DLD1 (cell line): ENCODE data around the gene MMP25.
"Not testable (repeated sequence)": the region's sequence is repeated elsewhere in the genome, so short reads cannot be mapped to it uniquely, and the experiment has no call there.

ENCODE experiments used
- in situ Hi-C: cut with HindIII; loops from 2 replicates; pipeline ENCODE4 v1.10.0; 2017; ENCODE audit warnings: low sequenced_read_pairs

MMP25 gene

GRCh38 chr16:3072148-3072547 is 25.8 kb downstream of the MMP25 start:
- in situ Hi-C loops, result not testable (repeated sequence)

DNA sequence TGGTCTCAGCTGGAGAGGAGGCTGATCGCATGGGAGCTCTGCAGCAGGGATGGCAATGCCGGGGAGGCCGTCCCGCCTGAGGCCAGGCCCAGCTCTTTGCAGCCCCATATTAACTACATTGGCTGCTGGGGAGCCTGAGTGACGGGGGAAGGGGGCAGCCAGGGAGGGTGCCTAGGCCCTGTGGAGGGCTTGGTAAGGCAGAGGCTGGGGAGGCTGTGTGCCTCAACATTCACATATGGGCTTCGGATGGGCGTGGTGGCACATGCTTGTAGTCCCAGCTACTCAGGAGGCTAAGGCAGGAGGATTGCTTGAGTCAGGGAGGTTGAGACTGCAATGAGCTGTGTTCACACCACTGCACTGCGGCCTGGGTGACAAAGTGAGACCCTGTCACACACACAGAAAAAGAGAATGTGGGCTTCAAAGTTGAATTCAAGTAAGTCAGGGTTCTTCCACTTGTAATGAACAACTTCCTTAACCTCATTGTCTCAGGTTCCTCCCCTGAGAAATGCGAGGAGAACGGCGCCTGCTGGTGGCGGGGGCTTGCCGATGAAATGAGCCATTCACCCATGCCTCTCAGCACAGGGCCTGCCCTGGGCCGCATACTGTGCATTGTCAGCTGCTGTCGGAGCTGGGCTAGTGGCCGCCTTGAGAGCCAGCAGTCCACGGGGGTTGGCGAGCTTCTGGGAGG is 26.4 kb downstream of the MMP25 start:
- in situ Hi-C loops, result not testable (repeated sequence)

DNA sequence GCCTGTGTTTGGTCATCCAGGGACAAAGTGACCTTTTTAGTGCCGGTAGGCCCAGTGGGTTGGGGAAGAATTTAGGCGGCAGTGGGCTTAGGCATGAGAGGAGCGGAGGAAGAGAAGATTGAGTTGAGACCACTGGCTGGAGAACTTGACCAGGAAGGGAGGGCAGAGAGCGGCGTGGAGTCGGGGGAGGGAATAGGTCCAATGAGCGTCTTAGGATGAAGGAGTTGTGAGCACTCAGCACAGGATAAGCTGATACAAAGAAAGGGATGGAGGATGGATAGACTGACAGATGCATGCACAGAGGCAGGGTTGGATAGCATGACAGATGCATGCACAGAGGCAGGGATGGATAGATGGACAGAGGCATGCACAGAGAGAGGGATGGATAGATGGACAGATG is 27.1 kb downstream of the MMP25 start:
- in situ Hi-C loops, result no loop called here

DNA sequence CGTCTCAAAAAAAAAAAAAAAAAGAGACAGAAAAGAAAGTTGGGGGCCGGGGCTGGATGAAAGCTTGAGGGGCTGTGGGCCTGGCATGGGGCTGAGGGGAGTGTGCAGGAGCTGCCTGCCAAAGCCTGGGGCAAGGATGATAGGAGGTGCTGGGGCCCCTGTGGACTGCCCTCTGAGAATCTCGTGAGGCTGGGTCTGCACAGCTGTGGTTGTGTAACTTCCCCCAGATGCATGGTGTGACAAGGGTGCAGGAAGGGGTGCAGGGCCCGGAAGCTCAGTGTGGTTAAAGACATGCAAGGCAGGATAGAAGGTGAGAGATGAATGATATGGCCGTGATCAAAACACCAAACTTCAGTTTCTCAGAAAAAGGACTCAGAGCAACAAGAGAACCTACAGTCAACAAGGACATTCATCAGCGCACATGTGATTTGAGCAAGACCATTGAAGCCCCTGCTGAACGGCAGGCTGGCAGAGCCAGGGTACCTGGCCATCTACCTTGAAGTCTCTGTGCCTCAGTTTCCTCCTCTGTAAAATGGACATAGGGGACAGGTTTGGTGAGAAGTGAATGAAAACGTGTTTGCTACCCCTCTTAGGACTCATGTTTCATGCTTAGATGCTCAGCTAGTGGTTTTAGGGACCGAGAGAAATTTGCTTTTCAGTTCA is 28.6 kb downstream of the MMP25 start:
- in situ Hi-C loops, result no loop called here

DNA sequence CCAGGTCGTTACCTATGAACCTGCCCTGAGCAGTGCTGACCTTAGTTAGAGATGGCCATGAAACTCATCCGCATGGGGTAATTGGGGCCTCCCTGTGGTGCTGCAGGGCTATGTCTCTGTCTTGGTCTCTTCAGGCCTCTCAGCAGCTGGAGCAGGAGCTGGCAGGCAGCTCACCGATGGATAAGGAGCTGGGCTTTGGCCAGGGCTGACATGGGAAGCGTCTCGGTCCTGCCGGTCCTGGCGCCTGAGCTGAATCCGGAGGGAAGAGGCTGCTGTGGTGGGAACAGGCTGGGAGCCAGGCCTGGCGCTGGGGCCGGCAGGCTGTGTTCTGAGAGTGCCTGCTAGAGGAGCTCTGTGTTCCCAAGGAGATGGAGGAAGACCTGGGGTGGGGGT is 29.2 kb downstream of the MMP25 start:
- in situ Hi-C loops, result no loop called here

- in situ Hi-C loops, result not testable (repeated sequence)
These were observed 29.6 kb downstream of the MMP25 start for GRCh38 chr16:3075946-3076345.

GRCh38 chr16:3076577-3076976 is 30.2 kb downstream of the MMP25 start:
- in situ Hi-C loops, result no loop called here

DNA sequence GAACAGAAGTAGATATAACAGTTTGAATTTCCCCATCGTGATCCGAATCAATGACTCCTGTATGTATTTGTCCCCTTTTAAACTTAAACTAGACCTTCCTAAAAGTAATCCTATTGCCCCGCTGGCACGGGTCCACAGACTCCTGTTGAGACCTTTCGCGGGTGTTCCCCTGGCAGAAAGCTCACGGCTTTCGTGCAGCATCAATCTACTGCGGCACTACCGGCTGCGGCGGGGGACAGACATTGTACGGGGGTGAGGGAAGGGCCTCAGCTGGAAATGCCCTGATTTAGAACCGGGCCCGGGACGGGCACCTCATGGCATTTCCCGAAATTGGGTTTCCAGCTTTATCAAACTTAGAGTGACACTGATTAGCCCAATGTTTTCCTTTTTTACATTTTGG is 33.7 kb downstream of the MMP25 start:
- in situ Hi-C loops, result no loop called here

GRCh38 chr16:3081957-3082356 is 35.6 kb downstream of the MMP25 start:
- in situ Hi-C loops, result not testable (repeated sequence)

- in situ Hi-C loops, result not testable (repeated sequence)
These were observed 37.0 kb downstream of the MMP25 start for GRCh38 chr16:3083408-3083807.

DNA sequence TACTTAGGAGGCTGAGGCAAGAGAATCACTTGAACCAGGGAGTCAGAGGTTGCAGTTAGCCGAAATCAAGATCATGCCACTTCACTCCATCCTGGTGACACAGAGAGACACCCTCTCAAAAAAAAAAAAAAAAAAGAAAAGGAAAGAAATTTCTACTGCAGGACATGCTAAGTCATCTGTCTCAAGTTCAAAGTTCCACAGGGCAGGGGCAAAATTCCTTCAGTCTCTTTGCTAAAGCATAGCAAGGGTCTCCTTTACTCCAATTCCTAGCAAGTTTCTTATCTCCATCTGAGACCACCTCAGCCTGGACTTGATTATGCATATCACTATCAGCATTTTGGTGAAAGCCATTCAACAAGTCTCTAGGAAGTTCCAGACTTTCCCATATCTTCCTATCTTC is 38.1 kb downstream of the MMP25 start:
- in situ Hi-C loops, result no loop called here

DNA sequence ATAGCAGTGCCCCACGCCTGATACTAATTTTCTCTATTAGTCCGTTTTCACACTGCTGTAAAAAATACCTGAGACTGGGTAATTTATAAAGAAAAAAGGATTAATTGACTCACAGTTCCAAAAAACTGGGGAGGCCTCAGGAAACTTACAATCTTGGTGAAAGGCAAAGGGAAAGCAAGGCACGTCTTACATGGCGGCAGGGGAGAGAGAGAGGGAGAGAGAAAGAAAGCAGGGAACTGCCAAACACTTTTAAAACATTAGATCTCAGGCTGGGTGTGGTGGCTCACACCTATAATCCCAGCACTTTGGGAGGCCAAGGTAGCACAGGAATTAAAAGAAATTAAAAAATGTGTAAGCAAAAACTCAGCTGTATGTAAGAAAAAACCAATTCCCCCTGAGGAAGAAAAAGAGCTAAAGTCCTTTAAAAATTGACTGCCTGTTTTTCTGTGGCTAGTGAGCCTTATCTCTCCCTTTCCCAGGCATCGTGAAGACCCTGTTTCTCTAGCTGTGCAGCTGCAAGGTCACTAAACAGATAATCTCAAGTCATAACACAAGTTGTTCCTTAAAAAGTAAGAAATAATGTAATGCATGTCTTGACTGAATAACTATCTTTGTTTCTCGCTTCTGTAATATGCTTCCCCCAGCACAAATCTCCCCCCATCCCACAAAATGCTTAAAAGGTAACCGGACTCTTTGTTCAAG is 38.8 kb downstream of the MMP25 start:
- in situ Hi-C loops, result no loop called here

GRCh38 chr16:3085868-3086595 is 39.7 kb downstream of the MMP25 start:
- in situ Hi-C loops, result no loop called here

DNA sequence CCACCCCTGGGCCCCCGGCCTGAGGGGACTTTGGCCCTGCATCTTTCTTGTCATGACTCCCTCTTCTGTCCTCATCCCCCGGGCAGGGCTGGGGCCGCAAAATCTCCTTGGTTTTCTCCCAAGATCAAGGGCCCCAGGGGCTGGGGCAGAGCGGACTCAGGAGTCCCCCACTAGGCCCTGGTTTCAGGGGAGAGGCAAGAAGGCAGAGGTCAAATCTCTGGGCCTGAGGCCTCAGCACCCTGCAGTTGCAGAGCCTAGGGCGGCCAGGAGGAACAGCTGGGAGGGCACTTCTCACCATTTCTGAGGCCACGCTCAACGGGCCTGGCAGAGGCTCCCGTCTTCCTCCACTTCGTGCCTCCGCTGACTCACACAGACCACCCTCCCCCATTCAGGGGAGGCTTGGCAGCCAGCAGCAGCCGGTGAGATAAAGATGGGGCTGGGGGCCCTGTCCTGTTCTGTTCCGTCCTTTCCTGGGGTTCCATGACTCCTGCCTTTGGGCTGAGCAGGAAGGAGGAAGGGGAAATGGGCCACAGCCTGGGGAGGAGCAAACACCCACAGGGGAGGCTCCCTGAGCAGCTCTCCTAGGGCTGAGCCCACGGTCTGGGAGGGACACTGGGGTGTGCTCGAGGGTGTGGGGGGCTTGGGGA is 40.4 kb downstream of the MMP25 start:
- in situ Hi-C loops, result no loop called here

GRCh38 chr16:3087243-3088235 is 41.2 kb downstream of the MMP25 start:
- in situ Hi-C loops, result no loop called here

DNA sequence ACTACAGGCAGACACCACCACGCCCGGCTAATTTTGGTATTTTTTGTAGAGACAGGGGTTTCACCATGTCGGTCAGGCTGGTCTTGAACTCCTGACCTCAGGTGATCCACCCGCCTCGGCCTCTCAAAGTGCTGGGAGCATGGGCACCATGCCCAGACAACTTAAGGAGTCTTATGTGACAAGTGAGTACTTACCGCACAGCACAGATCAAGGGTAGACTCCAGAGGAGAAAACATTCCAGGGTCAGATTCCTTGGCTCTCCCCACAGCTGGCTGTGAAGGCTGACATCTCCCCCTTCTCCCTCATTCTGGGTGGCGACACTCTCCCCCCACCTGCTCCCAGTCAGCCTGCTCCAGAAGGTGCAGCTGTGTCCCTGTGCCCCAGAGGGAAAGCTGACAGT is 42.1 kb downstream of the MMP25 start:
- in situ Hi-C loops, result no loop called here

- in situ Hi-C loops, result no loop called here
These were observed 42.8 kb downstream of the MMP25 start for GRCh38 chr16:3088925-3089716.

DNA sequence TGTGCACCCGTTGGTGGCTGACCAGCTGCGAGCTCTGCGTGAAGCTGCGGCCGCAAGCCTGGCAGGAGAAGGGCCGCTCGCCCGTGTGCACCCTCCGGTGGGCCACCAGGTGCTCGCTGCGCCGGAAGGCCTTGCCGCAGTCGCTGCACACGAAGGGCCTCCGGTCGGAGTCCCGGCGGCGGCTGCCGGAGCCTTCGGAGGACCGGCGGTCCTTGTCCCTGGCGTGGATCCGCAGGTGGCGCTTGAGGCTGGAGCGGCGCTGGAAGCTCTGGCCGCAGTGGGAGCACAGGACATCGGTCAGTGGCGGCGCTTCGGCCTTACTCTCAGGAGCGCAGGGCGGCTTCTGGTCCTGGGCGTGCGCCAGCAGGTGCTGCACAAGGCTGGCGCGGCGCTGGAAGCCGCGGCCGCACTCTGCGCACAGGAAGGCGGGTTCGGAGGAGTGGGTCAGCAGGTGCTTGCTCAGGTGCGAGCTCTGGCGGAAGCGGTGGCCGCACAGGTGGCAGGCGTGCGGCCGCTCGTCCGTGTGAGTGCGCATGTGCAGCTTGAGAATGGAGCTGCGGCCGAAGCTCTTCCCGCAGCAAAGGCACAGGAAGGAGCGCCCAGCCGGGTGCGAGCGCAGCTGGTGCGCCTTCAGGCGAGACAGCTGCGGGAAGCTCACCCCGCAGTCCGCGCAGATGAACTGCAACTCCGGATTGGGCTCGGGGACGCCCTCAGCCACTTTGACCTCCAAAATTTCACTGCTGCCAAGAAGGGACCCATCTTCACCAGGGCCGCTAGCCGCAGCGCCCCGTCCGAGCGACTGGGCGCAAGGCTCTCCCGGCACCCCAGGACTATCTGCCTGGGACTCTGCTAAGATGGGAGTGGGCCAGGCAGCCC is 43.6 kb downstream of the MMP25 start:
- in situ Hi-C loops, result no loop called here
